ENCODE data around the gene FAM227B.
"Not testable (repeated sequence)": the region's sequence is repeated elsewhere in the genome, so short reads cannot be mapped to it uniquely, and the experiment has no call there.

FAM227B gene

GRCh38 chr15:49495993-49496753 is 124.4 kb downstream of the FAM227B start:
- DNase-seq (ENCODE audit: low read depth in 2 of 2), result no peak

GRCh38 chr15:49494842-49495241 is 125.8 kb downstream of the FAM227B start:
- no peak for DNase-seq (ENCODE audit: low read depth in 2 of 2)

- DNase-seq (ENCODE audit: low read depth in 2 of 2), result no peak
These were observed 127.8 kb downstream of the FAM227B start for GRCh38 chr15:49492830-49493229.

GRCh38 chr15:49492151-49492550 is 128.5 kb downstream of the FAM227B start:
- no peak for DNase-seq (ENCODE audit: low read depth in 2 of 2)

- no peak for DNase-seq (ENCODE audit: low read depth in 2 of 2)
These were observed 129.7 kb downstream of the FAM227B start for GRCh38 chr15:49490966-49491365.

GRCh38 chr15:49485401-49485800 is 135.2 kb downstream of the FAM227B start:
- not testable (repeated sequence) for DNase-seq (ENCODE audit: low read depth in 2 of 2)

- not testable (repeated sequence) for DNase-seq (ENCODE audit: low read depth in 2 of 2)
These were observed 141.6 kb downstream of the FAM227B start for GRCh38 chr15:49478982-49479381.

GRCh38 chr15:49478021-49478420 is 142.6 kb downstream of the FAM227B start:
- not testable (repeated sequence) for DNase-seq (ENCODE audit: low read depth in 2 of 2)

- no peak for DNase-seq (ENCODE audit: low read depth in 2 of 2)
These were observed 147.6 kb downstream of the FAM227B start for GRCh38 chr15:49473031-49473430.

GRCh38 chr15:49472338-49472737 is 148.3 kb downstream of the FAM227B start:
- no peak for DNase-seq (ENCODE audit: low read depth in 2 of 2)

- no peak for DNase-seq (ENCODE audit: low read depth in 2 of 2)
These were observed 148.9 kb downstream of the FAM227B start for GRCh38 chr15:49471733-49472132.

- not testable (repeated sequence) for DNase-seq (ENCODE audit: low read depth in 2 of 2)
These were observed 149.4 kb downstream of the FAM227B start for GRCh38 chr15:49471248-49471647.

- DNase-seq (ENCODE audit: low read depth in 2 of 2), result no peak
These were observed 152.2 kb downstream of the FAM227B start for GRCh38 chr15:49468481-49468839.

GRCh38 chr15:49467746-49468480 is 152.7 kb downstream of the FAM227B start:
- DNase-seq (ENCODE audit: low read depth in 2 of 2), result no peak

GRCh38 chr15:49466119-49466518 is 154.5 kb downstream of the FAM227B start:
- no peak for DNase-seq (ENCODE audit: low read depth in 2 of 2)

- DNase-seq (ENCODE audit: low read depth in 2 of 2), result no peak
These were observed 156.1 kb downstream of the FAM227B start for GRCh38 chr15:49464522-49464921.

GRCh38 chr15:49462232-49462844 is 158.3 kb downstream of the FAM227B start:
- no peak for DNase-seq (ENCODE audit: low read depth in 2 of 2)

- DNase-seq (ENCODE audit: low read depth in 2 of 2), result no peak
These were observed 160.1 kb downstream of the FAM227B start for GRCh38 chr15:49460411-49460941.

- DNase-seq (ENCODE audit: low read depth in 2 of 2), result no peak
These were observed 162.5 kb downstream of the FAM227B start for GRCh38 chr15:49458145-49458544.

GRCh38 chr15:49456166-49456565 is 164.5 kb downstream of the FAM227B start:
- no peak for DNase-seq (ENCODE audit: low read depth in 2 of 2)

- DNase-seq (ENCODE audit: low read depth in 2 of 2), result no peak
These were observed 168.0 kb downstream of the FAM227B start for GRCh38 chr15:49452595-49452994.

GRCh38 chr15:49441816-49442215 is 178.8 kb downstream of the FAM227B start:
- DNase-seq (ENCODE audit: low read depth in 2 of 2), result no peak

GRCh38 chr15:49441356-49441755 is 179.3 kb downstream of the FAM227B start:
- no peak for DNase-seq (ENCODE audit: low read depth in 2 of 2)

All from stimulated activated CD8-positive, alpha-beta memory T cell treated with anti-CD3 and anti-CD28 coated beads, Interleukin-7, amount 100 ng/mL, for 1 hour (primary cell).